ENCODE data around the gene SFXN5. TPM values are rescaled to one million over a fixed set of nuclear protein-coding genes. Genes with fewer than 3 reads are reported as not detected.
A peak's percentile ranks its signal among the peaks of the same experiment; 100 is the strongest.

The SFXN5 gene
- total and polyA plus RNA-seq, 2 donors (not counting 3 experiments of a cell fraction or from before 2014, with no cell fraction given) = 18.7 to 28.6 TPM

GRCh38 chr2:73117441-73117840 is 45.9 kb upstream of the SFXN5 start:
- Histone ChIP-seq H3K4me1 (ENCODE audit: control insufficient read depth, extremely low read depth, insufficient read depth, low read length) (peaks cover 2% of the 10 kb centered on the region), H4K20me1 (replicated peaks; ENCODE audit: control insufficient read depth, extremely low read depth, insufficient read depth, low read length) (no peaks in the 10 kb centered on the region), H3K27me3 (ENCODE audit: control insufficient read depth in 2 of 2, insufficient read depth in 2 of 2, low read length in 2 of 2) (peaks cover 0 to 3% of the 10 kb centered on the region in 2 experiments), H3K9ac (replicated peaks; ENCODE audit: extremely low read depth, insufficient read depth, low read length) (no peak overlapping the region), H3K4me2 (ENCODE audit: insufficient read depth, low read length) (no peak overlapping the region), H2AFZ (ENCODE audit: low read depth, low read length) (no peak overlapping the region), H3K27ac (ENCODE audit: insufficient read depth, low read depth, low read length) (no peak overlapping the region), H3K36me3 (ENCODE audit: control insufficient read depth in 2 of 2, extremely low read depth in 1 of 2, insufficient read depth in 2 of 2, low read length in 2 of 2) (no peaks in the 10 kb centered on the region), H3K9me3 (replicated peaks; ENCODE audit: control insufficient read depth, insufficient read depth, low read length) (no peaks in the 10 kb centered on the region), H3K79me2 (ENCODE audit: control insufficient read depth, insufficient read depth, low read length) (no peaks in the 10 kb centered on the region), H3K4me3 (replicated peaks in 1 of 3; ENCODE audit: insufficient read depth in 1 of 3, low read depth in 1 of 3, low read length in 3 of 3) (no peak overlapping the region), H3K9me1 (replicated peaks; ENCODE audit: control insufficient read depth, extremely low read depth, insufficient read depth, low read length) (no peaks in the 10 kb centered on the region)
- CTCF ChIA-PET = interaction anchor here (1.4 kb wide), 1 partner anchor 39 kb away, joined by 7 read pairs; no protein-coding TSS in a partner anchor
- intact Hi-C loops (cut with micrococcal nuclease) = no loop called here
- no TSS peak for BruUV-seq (replicated peaks)
- dilution Hi-C loops (cut with MboI; ENCODE audit: extremely low pct_ligation_motif_present, low sequenced_read_pairs) = no loop called here
- DNase-seq (ENCODE audit: low read depth, low spot score) (no peak), FAIRE-seq (no peak)
- POLR2A ChIA-PET = no interaction called here
- TF ChIP-seq FOS (IDR thresholded peaks at IDR 0.05; ENCODE audit: borderline replicate concordance, insufficient read depth, low read length) (peak; percentile 10), EZH2 (IDR thresholded peaks at IDR 0.05; ENCODE audit: borderline replicate concordance, low read depth, low read length, severe bottlenecking) (no peak)

GRCh38 chr2:73116182-73116960 is 44.9 kb upstream of the SFXN5 start:
- no TSS peak for BruUV-seq (replicated peaks)
- Histone ChIP-seq H3K9ac (replicated peaks; ENCODE audit: extremely low read depth, insufficient read depth, low read length) (no peak overlapping the region), H3K27me3 (ENCODE audit: control insufficient read depth in 2 of 2, insufficient read depth in 2 of 2, low read length in 2 of 2) (no peaks in the 10 kb centered on the region), H3K79me2 (ENCODE audit: control insufficient read depth, insufficient read depth, low read length) (peaks cover 3% of the 10 kb centered on the region), H4K20me1 (replicated peaks; ENCODE audit: control insufficient read depth, extremely low read depth, insufficient read depth, low read length) (no peaks in the 10 kb centered on the region), H3K9me3 (replicated peaks; ENCODE audit: control insufficient read depth, insufficient read depth, low read length) (no peaks in the 10 kb centered on the region), H3K9me1 (replicated peaks; ENCODE audit: control insufficient read depth, extremely low read depth, insufficient read depth, low read length) (no peaks in the 10 kb centered on the region), H3K27ac (ENCODE audit: insufficient read depth, low read depth, low read length) (no peak overlapping the region), H2AFZ (ENCODE audit: low read depth, low read length) (no peak overlapping the region), H3K4me1 (ENCODE audit: control insufficient read depth, extremely low read depth, insufficient read depth, low read length) (peaks cover 4% of the 10 kb centered on the region), H3K4me3 (replicated peaks in 1 of 3; ENCODE audit: insufficient read depth in 1 of 3, low read depth in 1 of 3, low read length in 3 of 3) (no peak overlapping the region), H3K4me2 (ENCODE audit: insufficient read depth, low read length) (no peak overlapping the region), H3K36me3 (ENCODE audit: control insufficient read depth in 2 of 2, extremely low read depth in 1 of 2, insufficient read depth in 2 of 2, low read length in 2 of 2) (no peaks in the 10 kb centered on the region)
- FAIRE-seq (no peak), DNase-seq (ENCODE audit: low read depth, low spot score) (no peak)
- ChIA-PET CTCF (interaction anchor here (1.4 kb wide), 1 partner anchor 40 kb away, joined by 7 read pairs; no protein-coding TSS in a partner anchor), POLR2A (no interaction called here)
- dilution Hi-C loops (cut with MboI; ENCODE audit: extremely low pct_ligation_motif_present, low sequenced_read_pairs) (no loop called here), intact Hi-C loops (cut with micrococcal nuclease) (no loop called here)
- no peak for TF ChIP-seq MAX (IDR thresholded peaks at IDR 0.05; ENCODE audit: insufficient read depth, insufficient read length)
- TF ChIP-seq MYC (IDR thresholded peaks at IDR 0.05; ENCODE audit: low read depth, low read length) = no peak
- TF ChIP-seq EZH2 (IDR thresholded peaks at IDR 0.05; ENCODE audit: borderline replicate concordance, low read depth, low read length, severe bottlenecking) = no peak
- TF ChIP-seq POLR2A (IDR thresholded peaks at IDR 0.05; ENCODE audit: low read depth, low read length) = no peak
- no peak for TF ChIP-seq GATA2 (IDR thresholded peaks at IDR 0.05; ENCODE audit: insufficient read depth, insufficient read length, low read depth, low read length)
- no peak for TF ChIP-seq POLR2AphosphoS5 (IDR thresholded peaks at IDR 0.05; ENCODE audit: insufficient read depth, low read depth, low read length)
- TF ChIP-seq CTCF (IDR thresholded peaks at IDR 0.05; ENCODE audit: extremely low read depth in 1 of 2, insufficient read depth in 1 of 2, low read depth in 1 of 2, low read length in 2 of 2) = no peak
- TF ChIP-seq JUN (IDR thresholded peaks at IDR 0.05; ENCODE audit: borderline replicate concordance, insufficient read depth, insufficient read length, low read depth) = no peak
- no peak for TF ChIP-seq FOS (IDR thresholded peaks at IDR 0.05; ENCODE audit: borderline replicate concordance, insufficient read depth, low read length)
